Measurements from ENCODE around the gene ATF1.
"Not testable (repeated sequence)": the region's sequence is repeated elsewhere in the genome, so short reads cannot be mapped to it uniquely, and the experiment has no call there.

ATF1 gene

GRCh38 chr12:50833801-50834200, 69.9 kb downstream of the ATF1 start:
- DNase-seq; H2AK5ac ChIP-seq (ENCODE audit: low read length, severe bottlenecking); H4K8ac ChIP-seq (ENCODE audit: low read length); H2BK12ac ChIP-seq (ENCODE audit: low read length in 2 of 2); H3K9ac ChIP-seq (ENCODE audit: low read length); H3K23ac ChIP-seq (ENCODE audit: low read length in 2 of 2); H3K36me3 ChIP-seq (ENCODE audit: control insufficient read depth in 1 of 2, insufficient read depth in 2 of 2, low read depth in 1 of 2, low read length in 2 of 2); H3K4me3 ChIP-seq (ENCODE audit: insufficient read depth in 1 of 2, low read depth in 1 of 2, low read length in 2 of 2); H3K4me2 ChIP-seq (ENCODE audit: low read length, poor library complexity, severe bottlenecking); H2BK15ac ChIP-seq (ENCODE audit: low read depth, poor library complexity, severe bottlenecking); H3K27ac ChIP-seq (ENCODE audit: low read length, poor library complexity, severe bottlenecking); H3K27me3 ChIP-seq (ENCODE audit: control insufficient read depth in 1 of 2, insufficient read depth in 1 of 2, low read length in 2 of 2); H2AFZ ChIP-seq (ENCODE audit: low read depth, low read length); H3K4me1 ChIP-seq (ENCODE audit: control insufficient read depth, insufficient read depth, low read depth, low read length); H3K4ac ChIP-seq (ENCODE audit: low read depth in 1 of 2, low read length in 2 of 2); H3K18ac ChIP-seq (ENCODE audit: low read depth in 1 of 2, low read length in 2 of 2); H2BK5ac ChIP-seq (ENCODE audit: low read depth, low read length, poor library complexity, severe bottlenecking); H2BK120ac ChIP-seq (ENCODE audit: low read depth, low read length); H3K9me3 ChIP-seq (ENCODE audit: control insufficient read depth, low read length); H3K79me1 ChIP-seq (replicated peaks; ENCODE audit: low read length, poor library complexity, severe bottlenecking); H4K91ac ChIP-seq (ENCODE audit: low read length); H3K14ac ChIP-seq (ENCODE audit: low read length in 2 of 2): not testable (repeated sequence)

GRCh38 chr12:50839042-50839441, 75.1 kb downstream of the ATF1 start:
- Histone ChIP-seq H2BK12ac (ENCODE audit: low read length in 2 of 2) (no peak overlapping the region), H3K79me1 (replicated peaks; ENCODE audit: low read length, poor library complexity, severe bottlenecking) (no peaks in the 10 kb centered on the region), H3K36me3 (ENCODE audit: control insufficient read depth in 1 of 2, insufficient read depth in 2 of 2, low read depth in 1 of 2, low read length in 2 of 2) (no peaks in the 10 kb centered on the region), H3K4me1 (ENCODE audit: control insufficient read depth, insufficient read depth, low read depth, low read length) (peaks cover 4% of the 10 kb centered on the region), H3K27me3 (ENCODE audit: control insufficient read depth in 1 of 2, insufficient read depth in 1 of 2, low read length in 2 of 2) (no peaks in the 10 kb centered on the region), H2AK5ac (ENCODE audit: low read length, severe bottlenecking) (no peak overlapping the region), H3K9ac (ENCODE audit: low read length) (peak overlapping the region; percentile 29), H3K4me2 (ENCODE audit: low read length, poor library complexity, severe bottlenecking) (no peak overlapping the region), H3K4me3 (ENCODE audit: insufficient read depth in 1 of 2, low read depth in 1 of 2, low read length in 2 of 2) (no peak overlapping the region), H2BK15ac (ENCODE audit: low read depth, poor library complexity, severe bottlenecking) (no peak overlapping the region), H3K23ac (ENCODE audit: low read length in 2 of 2) (no peak overlapping the region), H3K27ac (ENCODE audit: low read length, poor library complexity, severe bottlenecking) (no peak overlapping the region), H2BK120ac (ENCODE audit: low read depth, low read length) (no peak overlapping the region), H4K91ac (ENCODE audit: low read length) (no peak overlapping the region), H3K18ac (ENCODE audit: low read depth in 1 of 2, low read length in 2 of 2) (no peak overlapping the region), H2AFZ (ENCODE audit: low read depth, low read length) (peak overlapping the region; percentile 51), H3K4ac (ENCODE audit: low read depth in 1 of 2, low read length in 2 of 2) (no peak overlapping the region), H2BK5ac (ENCODE audit: low read depth, low read length, poor library complexity, severe bottlenecking) (no peak overlapping the region), H4K8ac (ENCODE audit: low read length) (no peak overlapping the region), H3K9me3 (ENCODE audit: control insufficient read depth, low read length) (peaks cover 6% of the 10 kb centered on the region), H3K14ac (ENCODE audit: low read length in 2 of 2) (no peak overlapping the region)
- 100% methylated on average over 2 of the region's 2 CpGs for WGBS
- no peak for DNase-seq

- Histone ChIP-seq H3K9ac (ENCODE audit: low read length) (no peak overlapping the region), H3K18ac (ENCODE audit: low read depth in 1 of 2, low read length in 2 of 2) (no peak overlapping the region), H3K79me1 (replicated peaks; ENCODE audit: low read length, poor library complexity, severe bottlenecking) (no peaks in the 10 kb centered on the region), H3K14ac (ENCODE audit: low read length in 2 of 2) (no peak overlapping the region), H4K8ac (ENCODE audit: low read length) (no peak overlapping the region), H3K4me3 (ENCODE audit: insufficient read depth in 1 of 2, low read depth in 1 of 2, low read length in 2 of 2) (no peak overlapping the region), H3K4me2 (ENCODE audit: low read length, poor library complexity, severe bottlenecking) (no peak overlapping the region), H3K4me1 (ENCODE audit: control insufficient read depth, insufficient read depth, low read depth, low read length) (peaks cover 4% of the 10 kb centered on the region), H2AFZ (ENCODE audit: low read depth, low read length) (no peak overlapping the region), H3K27me3 (ENCODE audit: control insufficient read depth in 1 of 2, insufficient read depth in 1 of 2, low read length in 2 of 2) (no peaks in the 10 kb centered on the region), H3K36me3 (ENCODE audit: control insufficient read depth in 1 of 2, insufficient read depth in 2 of 2, low read depth in 1 of 2, low read length in 2 of 2) (no peaks in the 10 kb centered on the region), H2AK5ac (ENCODE audit: low read length, severe bottlenecking) (no peak overlapping the region), H2BK5ac (ENCODE audit: low read depth, low read length, poor library complexity, severe bottlenecking) (no peak overlapping the region), H2BK15ac (ENCODE audit: low read depth, poor library complexity, severe bottlenecking) (no peak overlapping the region), H3K4ac (ENCODE audit: low read depth in 1 of 2, low read length in 2 of 2) (no peak overlapping the region), H3K9me3 (ENCODE audit: control insufficient read depth, low read length) (peaks cover 6% of the 10 kb centered on the region), H3K27ac (ENCODE audit: low read length, poor library complexity, severe bottlenecking) (no peak overlapping the region), H2BK12ac (ENCODE audit: low read length in 2 of 2) (no peak overlapping the region), H3K23ac (ENCODE audit: low read length in 2 of 2) (no peak overlapping the region), H2BK120ac (ENCODE audit: low read depth, low read length) (no peak overlapping the region), H4K91ac (ENCODE audit: low read length) (no peak overlapping the region)
- no peak for DNase-seq
- 95% methylated on average over 6 of the region's 7 CpGs for WGBS
Measured at GRCh38 chr12:50840809-50841487, 77.0 kb downstream of the ATF1 start.

GRCh38 chr12:50841716-50842531, 78.0 kb downstream of the ATF1 start:
- Histone ChIP-seq H3K27me3 (ENCODE audit: control insufficient read depth in 1 of 2, insufficient read depth in 1 of 2, low read length in 2 of 2) (no peaks in the 10 kb centered on the region), H3K4me2 (ENCODE audit: low read length, poor library complexity, severe bottlenecking) (no peak overlapping the region), H3K27ac (ENCODE audit: low read length, poor library complexity, severe bottlenecking) (no peak overlapping the region), H2BK15ac (ENCODE audit: low read depth, poor library complexity, severe bottlenecking) (no peak overlapping the region), H4K91ac (ENCODE audit: low read length) (no peak overlapping the region), H2BK120ac (ENCODE audit: low read depth, low read length) (no peak overlapping the region), H3K79me1 (replicated peaks; ENCODE audit: low read length, poor library complexity, severe bottlenecking) (no peaks in the 10 kb centered on the region), H3K4me3 (ENCODE audit: insufficient read depth in 1 of 2, low read depth in 1 of 2, low read length in 2 of 2) (no peak overlapping the region), H2BK5ac (ENCODE audit: low read depth, low read length, poor library complexity, severe bottlenecking) (no peak overlapping the region), H3K23ac (ENCODE audit: low read length in 2 of 2) (no peak overlapping the region), H3K4ac (ENCODE audit: low read depth in 1 of 2, low read length in 2 of 2) (no peak overlapping the region), H2BK12ac (ENCODE audit: low read length in 2 of 2) (no peak overlapping the region), H2AK5ac (ENCODE audit: low read length, severe bottlenecking) (no peak overlapping the region), H3K9me3 (ENCODE audit: control insufficient read depth, low read length) (peaks cover 6% of the 10 kb centered on the region), H3K14ac (ENCODE audit: low read length in 2 of 2) (no peak overlapping the region), H3K36me3 (ENCODE audit: control insufficient read depth in 1 of 2, insufficient read depth in 2 of 2, low read depth in 1 of 2, low read length in 2 of 2) (no peaks in the 10 kb centered on the region), H3K18ac (ENCODE audit: low read depth in 1 of 2, low read length in 2 of 2) (no peak overlapping the region), H3K9ac (ENCODE audit: low read length) (no peak overlapping the region), H2AFZ (ENCODE audit: low read depth, low read length) (no peak overlapping the region), H3K4me1 (ENCODE audit: control insufficient read depth, insufficient read depth, low read depth, low read length) (peaks cover 4% of the 10 kb centered on the region), H4K8ac (ENCODE audit: low read length) (no peak overlapping the region)
- DNase-seq, result no peak
- 65% methylated on average over 5 of the region's 7 CpGs for WGBS
